Mesodermal cell (in vitro differentiated cells): ENCODE data around the gene ANO4.

Experiments
- H3K27ac ChIP-seq: 2 replicates; pipeline ENCODE4 v1.7.0; 2013; ENCODE audit warnings: mild to moderate bottlenecking, low read depth, low read length, moderate library complexity; ENCODE audit not compliant: severe bottlenecking
- H3K36me3 ChIP-seq: 2 replicates; pipeline ENCODE4 v1.7.1; 2013; ENCODE audit warnings: mild to moderate bottlenecking, low read length, moderate library complexity; ENCODE audit not compliant: control insufficient read depth, insufficient read depth
- H3K4me1 ChIP-seq: one replicate; pipeline ENCODE4 v1.7.1; 2013; ENCODE audit warnings: mild to moderate bottlenecking, low read length; ENCODE audit not compliant: insufficient read depth, control insufficient read depth, poor library complexity, severe bottlenecking
- H3K4me3 ChIP-seq: 2 replicates; pipeline ENCODE4 v1.7.0; 2013; ENCODE audit warnings: low read length, control low read depth, mild to moderate bottlenecking; ENCODE audit not compliant: insufficient read depth, poor library complexity, severe bottlenecking; ENCODE audit errors: extremely low read depth
- H3K9me3 ChIP-seq: 2 replicates; pipeline ENCODE4 v1.7.1; 2013; ENCODE audit warnings: mild to moderate bottlenecking, low read length, moderate library complexity; ENCODE audit not compliant: control insufficient read depth
- WGBS, 2 experiments: methylation state at CpG; one replicate each; pipeline ENCODE4 v1.1.5; 2013; ENCODE audit warnings: missing lambda C conversion rate in 2 of 2; ENCODE audit not compliant: insufficient coverage in 2 of 2; 5-methylcytosine and 5-hydroxymethylcytosine counted together

Gene ANO4

DNA sequence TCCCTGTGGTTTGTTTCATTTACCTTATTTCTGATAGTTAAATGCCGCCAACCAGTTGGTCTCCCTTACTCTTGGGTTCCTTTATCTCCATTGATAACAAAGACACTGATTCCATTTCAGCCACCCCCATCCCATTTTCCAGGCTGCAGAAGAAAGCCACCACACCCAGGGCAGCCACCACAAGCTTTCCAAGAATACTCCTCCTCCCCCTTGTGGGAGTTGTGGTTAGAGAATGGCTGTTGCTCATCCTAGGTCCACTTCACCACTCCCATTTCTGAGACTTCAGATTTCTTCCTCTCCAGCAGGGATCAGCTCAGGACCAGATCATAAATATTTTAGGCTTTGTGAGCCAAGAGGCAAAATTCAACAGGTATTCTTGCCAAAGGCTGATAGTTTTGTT, 73.9 kb downstream of the ANO4 start:
- Histone ChIP-seq H3K27ac (no peak overlapping the region), H3K4me3 (no peak overlapping the region), H3K4me1 (no peaks in the 10 kb centered on the region), H3K9me3 (no peaks in the 10 kb centered on the region), H3K36me3 (peaks cover 2% of the 10 kb centered on the region)
- WGBS, 2 experiments = 86 to 100% methylated on average over 1 of the region's 1 CpG

DNA sequence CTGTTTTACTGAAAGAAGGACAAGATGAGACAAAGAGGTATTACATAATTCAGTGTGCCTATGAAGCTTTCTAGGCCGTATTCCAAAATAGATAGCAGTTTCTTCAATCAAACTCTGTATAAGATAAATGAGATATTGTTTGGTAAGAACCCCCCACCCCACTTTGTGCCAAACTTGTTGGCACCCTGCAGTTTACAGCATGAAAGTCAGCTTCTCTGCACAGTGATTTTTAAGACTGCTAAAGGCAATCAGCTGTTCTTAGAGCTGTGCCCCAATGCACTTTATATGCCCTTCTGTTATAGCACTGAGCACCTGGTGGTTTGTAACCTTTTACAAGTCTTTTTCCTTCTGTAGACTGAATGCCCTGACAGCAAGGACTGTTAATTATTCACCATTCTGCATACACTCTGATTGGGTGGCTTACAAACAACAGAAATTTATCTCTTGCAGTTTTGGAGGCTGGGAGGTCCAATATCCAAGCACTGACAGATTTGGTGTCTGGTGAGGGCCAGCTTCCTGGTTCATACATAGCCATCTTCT, 76.7 kb downstream of the ANO4 start:
- Histone ChIP-seq H3K4me1 (no peaks in the 10 kb centered on the region), H3K4me3 (no peak overlapping the region), H3K9me3 (no peaks in the 10 kb centered on the region), H3K36me3 (no peaks in the 10 kb centered on the region), H3K27ac (no peak overlapping the region)
- WGBS, 2 experiments = no CpG with 5 or more reads among the region's 1 CpG

DNA sequence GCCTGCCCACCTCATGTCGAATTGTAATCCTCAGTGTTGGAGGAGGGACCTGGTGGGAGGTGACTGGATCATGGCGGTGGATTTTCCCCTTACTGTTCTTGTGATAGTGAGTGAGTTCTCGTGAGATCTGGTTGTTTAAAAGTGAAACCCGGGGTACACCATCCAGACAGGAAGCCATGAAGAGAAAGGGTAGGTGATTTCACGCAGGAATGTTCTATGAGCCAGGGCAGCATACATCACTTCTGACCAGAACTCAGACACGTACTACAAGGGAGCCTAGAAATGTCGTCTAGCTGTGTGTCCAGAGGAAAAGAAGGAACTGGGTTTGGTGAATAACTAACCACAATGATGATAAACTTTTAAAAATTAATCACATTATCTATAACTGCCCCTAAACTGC, 80.6 kb downstream of the ANO4 start:
- Histone ChIP-seq H3K4me1 (no peaks in the 10 kb centered on the region), H3K4me3 (no peak overlapping the region), H3K9me3 (no peaks in the 10 kb centered on the region), H3K27ac (no peak overlapping the region), H3K36me3 (no peaks in the 10 kb centered on the region)
- 83% methylated on average over 1 to 4 of the region's 7 CpGs for WGBS, 2 experiments

DNA sequence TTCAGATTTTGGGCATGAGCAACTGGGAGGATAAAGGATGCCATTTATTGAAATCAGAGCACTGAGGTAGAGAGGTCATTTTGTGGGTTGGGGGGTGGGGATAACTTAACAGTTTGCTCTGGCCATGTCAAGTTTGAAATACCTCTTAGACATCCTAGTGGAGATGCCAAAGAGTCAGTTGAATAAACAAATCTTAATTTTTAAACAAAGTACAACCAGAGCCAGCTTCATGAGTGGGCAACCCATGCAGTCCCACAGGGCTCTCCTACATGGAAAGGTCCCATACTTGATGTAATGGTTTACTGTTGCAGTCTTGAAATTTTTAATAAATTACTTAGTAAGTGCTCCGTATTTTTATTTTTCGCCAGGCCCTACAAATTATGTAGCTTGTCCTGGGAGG, 81.2 kb downstream of the ANO4 start:
- Histone ChIP-seq H3K9me3 (no peaks in the 10 kb centered on the region), H3K4me1 (no peaks in the 10 kb centered on the region), H3K27ac (no peak overlapping the region), H3K36me3 (no peaks in the 10 kb centered on the region), H3K4me3 (no peak overlapping the region)
- WGBS, 2 experiments = 78% methylated on average over 2 of the region's 2 CpGs; no CpG with 5 or more reads in 1 of the 2 experiments

DNA sequence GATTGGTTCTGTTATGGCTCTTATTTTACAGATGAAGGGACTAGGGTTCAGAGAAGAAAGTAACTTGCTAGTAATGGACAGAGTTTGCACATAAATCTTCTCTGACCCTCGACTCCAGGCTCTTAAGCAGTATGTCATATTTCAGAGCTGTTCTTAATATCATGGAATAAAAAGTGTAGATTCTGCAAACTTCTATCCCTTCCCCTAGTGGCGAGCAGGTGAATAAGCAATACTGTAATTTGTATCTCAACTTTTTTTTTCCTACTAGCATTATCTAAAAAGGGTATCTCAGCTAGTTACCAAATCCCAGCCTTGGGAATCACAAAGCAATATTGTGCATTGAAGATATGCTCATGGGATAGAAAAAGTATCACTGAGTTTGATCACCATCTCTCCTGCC, 83.2 kb downstream of the ANO4 start:
- no peak overlapping the region for H3K27ac ChIP-seq
- WGBS, 2 experiments = no CpG with 5 or more reads among the region's 2 CpGs
- no peaks in the 10 kb centered on the region for H3K4me1 ChIP-seq
- H3K36me3 ChIP-seq = peaks cover 2% of the 10 kb centered on the region
- H3K9me3 ChIP-seq = no peaks in the 10 kb centered on the region
- no peak overlapping the region for H3K4me3 ChIP-seq

DNA sequence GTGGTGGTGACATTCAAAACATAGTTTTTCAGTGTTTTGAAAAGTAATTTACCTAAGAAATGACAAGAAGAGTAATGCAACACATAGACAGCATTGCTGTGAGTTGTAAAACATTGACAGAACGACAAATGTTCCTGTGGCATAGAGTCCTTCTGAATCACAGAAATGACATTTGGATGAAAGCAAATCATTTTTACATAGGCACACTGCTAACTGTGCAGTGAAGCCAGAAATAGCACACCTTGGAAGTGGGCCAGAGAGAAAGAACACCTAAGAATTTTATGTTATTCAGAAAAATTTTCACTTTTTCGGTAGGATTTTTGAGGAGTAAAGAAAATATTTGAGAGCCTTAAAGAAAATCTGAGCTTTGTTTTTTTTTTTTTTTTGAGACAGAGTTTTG, 100.6 kb downstream of the ANO4 start:
- H3K27ac ChIP-seq = no peak overlapping the region
- 83 to 94% methylated on average over 2 of the region's 2 CpGs for WGBS, 2 experiments
- H3K4me1 ChIP-seq = peaks cover 10% of the 10 kb centered on the region
- no peaks in the 10 kb centered on the region for H3K9me3 ChIP-seq
- H3K36me3 ChIP-seq = no peaks in the 10 kb centered on the region
- H3K4me3 ChIP-seq = no peak overlapping the region

DNA sequence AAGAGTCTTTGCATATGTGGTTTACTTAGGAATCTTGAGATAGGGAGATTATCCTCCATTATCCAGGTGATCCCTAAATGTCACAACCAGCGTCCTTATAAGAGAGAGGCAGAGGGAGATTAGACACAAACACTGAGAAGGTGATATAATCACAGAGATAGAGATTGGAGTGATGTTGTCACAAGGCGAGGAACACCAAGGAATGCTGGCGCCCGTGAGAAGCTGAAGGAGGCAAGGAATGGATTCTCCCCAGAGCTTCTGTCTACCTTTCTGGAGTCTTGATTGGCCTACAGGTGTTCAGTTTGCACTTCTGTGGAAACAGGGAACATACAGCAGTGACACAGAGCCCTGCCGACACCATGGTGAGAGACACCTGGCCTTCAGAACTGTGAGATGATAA, 101.6 kb downstream of the ANO4 start:
- H3K27ac ChIP-seq = no peak overlapping the region
- no peak overlapping the region for H3K4me3 ChIP-seq
- H3K9me3 ChIP-seq = no peaks in the 10 kb centered on the region
- peaks cover 2% of the 10 kb centered on the region for H3K36me3 ChIP-seq
- H3K4me1 ChIP-seq = peaks cover 10% of the 10 kb centered on the region
- 83 to 84% methylated on average over 4 of the region's 5 CpGs for WGBS, 2 experiments

DNA sequence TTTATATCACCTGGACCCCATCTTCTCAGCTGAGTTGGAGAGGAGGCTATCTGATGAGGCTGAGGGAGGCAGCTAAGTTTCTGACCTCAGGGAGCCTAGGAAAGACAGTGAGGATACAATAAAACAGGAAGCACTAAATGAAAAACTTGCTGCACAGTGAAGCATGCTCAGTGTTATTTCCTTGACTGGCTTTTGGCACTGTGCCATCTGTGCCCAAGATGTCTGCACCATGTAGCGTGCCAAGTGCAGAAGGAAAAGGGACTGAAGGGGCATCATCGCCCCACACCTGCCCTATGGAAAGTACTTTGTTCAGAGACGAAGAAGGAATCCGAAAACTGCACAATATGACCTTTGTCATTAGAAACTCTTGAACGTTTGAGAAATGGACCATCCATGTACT, 102.7 kb downstream of the ANO4 start:
- 92 to 97% methylated on average over 5 of the region's 5 CpGs for WGBS, 2 experiments
- no peak overlapping the region for H3K27ac ChIP-seq

DNA sequence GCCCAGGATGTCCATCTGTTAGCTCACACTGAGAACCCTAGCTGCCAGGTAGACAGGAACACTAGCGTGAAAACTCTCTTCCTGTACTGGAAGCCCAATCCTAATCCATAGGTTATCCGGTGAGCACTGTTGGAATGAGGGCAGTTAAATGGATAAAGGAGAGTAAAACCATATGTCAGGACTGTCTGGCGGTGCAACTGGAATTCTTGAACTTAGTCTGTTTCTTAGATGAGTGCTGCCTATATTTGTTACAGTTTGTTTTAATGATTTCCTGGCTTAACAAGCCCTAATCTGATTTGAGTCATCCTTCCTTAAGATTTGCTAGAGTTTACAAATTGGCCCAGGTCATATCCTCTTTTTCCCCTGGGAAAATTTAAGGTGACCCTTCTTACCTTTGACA, 104.7 kb downstream of the ANO4 start:
- peaks cover 25% of the 10 kb centered on the region for H3K36me3 ChIP-seq
- H3K4me1 ChIP-seq = peaks cover 10% of the 10 kb centered on the region
- no peak overlapping the region for H3K4me3 ChIP-seq
- no peaks in the 10 kb centered on the region for H3K9me3 ChIP-seq
- WGBS, 2 experiments = 84 to 89% methylated on average over 3 of the region's 3 CpGs
- no peak overlapping the region for H3K27ac ChIP-seq

More for the DNA sequence above, 102.7 kb downstream of the ANO4 start:
- Histone ChIP-seq H3K4me3 (no peak overlapping the region), H3K9me3 (no peaks in the 10 kb centered on the region), H3K36me3 (peaks cover 9% of the 10 kb centered on the region), H3K4me1 (peaks cover 10% of the 10 kb centered on the region)

DNA sequence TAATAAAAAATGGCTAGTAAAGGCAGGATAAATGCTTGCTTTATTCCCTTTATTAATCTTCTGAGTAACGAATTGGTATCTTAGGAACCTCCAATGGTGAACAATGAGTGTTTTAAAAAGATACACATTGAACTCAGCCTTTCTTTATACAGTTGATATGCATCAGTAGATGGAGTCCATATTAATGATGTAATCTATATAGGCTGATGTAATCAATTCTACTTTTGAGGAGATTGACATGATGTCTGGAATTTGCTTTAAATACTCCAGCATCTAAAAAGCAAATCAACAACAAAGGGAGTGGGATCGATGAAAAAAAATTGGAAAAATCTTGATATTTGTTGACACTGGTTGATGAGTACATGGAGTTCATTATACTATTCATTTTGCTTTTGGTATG, 106.2 kb downstream of the ANO4 start:
- Histone ChIP-seq H3K9me3 (no peaks in the 10 kb centered on the region), H3K36me3 (peaks cover 29% of the 10 kb centered on the region), H3K4me3 (no peak overlapping the region), H3K4me1 (peaks cover 10% of the 10 kb centered on the region), H3K27ac (no peak overlapping the region)
- WGBS, 2 experiments = no CpG with 5 or more reads among the region's 2 CpGs

DNA sequence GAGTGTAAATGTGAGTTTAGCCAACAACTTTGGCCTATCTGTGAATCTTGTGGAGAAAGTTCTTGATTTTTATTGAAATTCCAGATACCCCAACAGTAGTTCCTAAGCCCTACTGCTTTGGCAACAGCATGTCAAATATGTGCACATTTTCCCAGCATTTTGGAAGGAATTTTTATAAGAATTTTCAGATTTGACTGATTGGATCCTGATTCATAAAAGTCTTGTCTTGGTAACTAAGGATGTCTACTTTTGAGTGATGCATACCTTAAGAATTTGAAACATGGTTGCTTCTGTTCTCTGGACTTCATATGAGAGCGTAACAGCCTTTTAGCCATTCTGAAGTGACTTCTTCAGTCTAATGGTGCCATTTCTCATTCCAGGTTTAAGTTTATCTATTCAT, 106.7 kb downstream of the ANO4 start:
- Histone ChIP-seq H3K9me3 (no peaks in the 10 kb centered on the region), H3K4me3 (no peak overlapping the region), H3K27ac (no peak overlapping the region), H3K4me1 (peaks cover 10% of the 10 kb centered on the region), H3K36me3 (peaks cover 29% of the 10 kb centered on the region)
- 100% methylated on average over 1 of the region's 1 CpG for whole genome bisulfite sequencing, 2 experiments
